GM12878 (cell line): Measurements from ENCODE around the gene NMT1. TPM values are rescaled to one million over a fixed set of nuclear protein-coding genes. Genes with fewer than 3 reads are reported as not detected.
A peak's percentile ranks its signal among the peaks of the same experiment; 100 is the strongest.

Experiments used
- ATAC-seq: fragments of 200-7000 bp; cut with Tn5 transposase; 3 replicates; pipeline ENCODE4 v1.9.1; 2020; ENCODE audit warnings: mild to moderate bottlenecking, moderate library complexity
- BruUV-seq: library from RNA; stranded (reverse); fragments of 400-500 nt; replicated peaks from 2 replicates; lab custom pipeline; 2021; lab: Mats Ljungman, UMichigan
- CTCF ChIA-PET: fragments of 300-600 bp; sonication (Branson Sonifier 250); formaldehyde crosslinking; extraction: SDS; loops from one replicate; lab custom pipeline; 2021; ENCODE audit warnings: inconsistent platforms; lab: Yijun Ruan, JAX
- POLR2A ChIA-PET: fragments of 350-600 bp; formaldehyde crosslinking; extraction: SDS; loops from one replicate; lab custom pipeline; 2021; ENCODE audit warnings: inconsistent platforms; lab: Charles Lee
- RAD21 ChIA-PET: fragments of 300-600 bp; sonication (Branson Sonifier 250); formaldehyde crosslinking; loops from one replicate; lab custom pipeline; 2023; ENCODE audit warnings: antibody characterized with exemption; ENCODE audit not compliant: unreplicated experiment; lab: Charles Lee
- SMC1A ChIA-PET: fragments of 300-600 bp; sonication (Branson Sonifier 250); formaldehyde crosslinking; loops from one replicate; lab custom pipeline; 2023; ENCODE audit not compliant: unreplicated experiment, uncharacterized antibody; lab: Charles Lee
- DNase-seq: peaks from one replicate; pipeline ENCODE4 v3.0.0-alpha.2; 2011; ENCODE audit warnings: low read depth, low spot score
- FAIRE-seq: peaks from 3 replicates; lab custom pipeline; 2011; peaks lifted over from hg19 to GRCh38; lab: Jason Lieb, UNC
- H2AFZ ChIP-seq: 2 replicates; pipeline ENCODE4 v1.6.0; 2011; ENCODE audit warnings: low read depth, low read length, control low read depth; ENCODE audit not compliant: control insufficient read depth
- H3K27ac ChIP-seq: 2 replicates; pipeline ENCODE4 v1.5.1; 2011; ENCODE audit warnings: control low read depth; ENCODE audit not compliant: control insufficient read depth, insufficient read depth
- H3K27me3 ChIP-seq, 2 experiments: replicated peaks in 1 of 2; 2 replicates each; pipeline versions ENCODE4 v1.6.0 to v1.6.1; 2011; ENCODE audit warnings: low read length in 1 of 2; ENCODE audit not compliant: control insufficient read depth in 2 of 2, insufficient read depth in 2 of 2
- H3K36me3 ChIP-seq, 2 experiments: 2 replicates each; pipeline ENCODE4 v1.5.1; 2011; ENCODE audit warnings: low read length in 1 of 2; ENCODE audit not compliant: control insufficient read depth in 2 of 2, insufficient read depth in 2 of 2
- H3K4me1 ChIP-seq: 2 replicates; pipeline ENCODE4 v1.6.1; 2011; ENCODE audit warnings: mild to moderate bottlenecking, low read length, moderate library complexity, mixed read lengths; ENCODE audit not compliant: control insufficient read depth, insufficient read depth
- H3K4me2 ChIP-seq: 2 replicates; pipeline ENCODE4 v1.6.0; 2011; ENCODE audit warnings: control low read depth; ENCODE audit not compliant: control insufficient read depth, insufficient read depth
- H3K4me3 ChIP-seq: fragments of 200-600 bp; sonication (generic); 2 replicates; pipeline ENCODE4 v1.5.1; 2016
- H3K79me2 ChIP-seq: 2 replicates; pipeline ENCODE4 v1.6.0; 2011; ENCODE audit warnings: low read length; ENCODE audit not compliant: control insufficient read depth, insufficient read depth
- H3K9ac ChIP-seq: 2 replicates; pipeline ENCODE4 v1.8.0; 2011; ENCODE audit warnings: low read length, control low read depth, mixed read lengths; ENCODE audit not compliant: control insufficient read depth, insufficient read depth
- H3K9me3 ChIP-seq: replicated peaks from 3 replicates; pipeline ENCODE4 v1.5.1; 2011; ENCODE audit warnings: mild to moderate bottlenecking, low read length; ENCODE audit not compliant: control insufficient read depth, insufficient read depth
- H4K20me1 ChIP-seq: 2 replicates; pipeline ENCODE4 v1.6.0; 2011; ENCODE audit not compliant: control insufficient read depth, insufficient read depth
- BHLHE40 ChIP-seq, 2 experiments: fragments of 450-650 bp in 1 of 2; IDR thresholded peaks; 2 replicates each; pipeline ENCODE4 v1.6.1; 2011 to 2017; ENCODE audit warnings: low read depth in 2 of 2, borderline replicate concordance in 1 of 2, improper control_type of control experiment in 1 of 2, low read length in 1 of 2, mild to moderate bottlenecking in 1 of 2
- CEBPZ ChIP-seq: fragments of 150-350 bp; IDR thresholded peaks from 2 replicates; pipeline ENCODE4 v1.6.1; 2016; ENCODE audit warnings: low read depth, low read length
- E4F1 ChIP-seq: fragments of 450-650 bp; IDR thresholded peaks from 2 replicates; pipeline ENCODE4 v1.6.1; 2018; ENCODE audit warnings: borderline replicate concordance, mild to moderate bottlenecking; ENCODE audit not compliant: partially characterized antibody
- ELK1 ChIP-seq: IDR thresholded peaks from 2 replicates; pipeline ENCODE4 v1.6.1; 2012; ENCODE audit warnings: low read depth, low read length, improper control_type of control experiment
- ESRRA ChIP-seq: IDR thresholded peaks from 2 replicates; pipeline ENCODE4 v1.6.1; 2012; ENCODE audit warnings: mild to moderate bottlenecking, low read length, improper control_type of control experiment
- FOXM1 ChIP-seq: IDR thresholded peaks from 2 replicates; pipeline ENCODE4 v1.6.1; 2012; ENCODE audit warnings: low read depth, mild to moderate bottlenecking, inconsistent platforms, low read length, moderate library complexity
- HDAC6 ChIP-seq: fragments of 200-600 bp; sonication (generic); IDR thresholded peaks from one replicate; pipeline ENCODE4 v1.8.0; 2017; ENCODE audit warnings: antibody characterized with exemption; ENCODE audit not compliant: unreplicated experiment
- JUNB ChIP-seq: IDR thresholded peaks from 2 replicates; pipeline ENCODE4 v1.6.1; 2016; ENCODE audit warnings: antibody characterized with exemption, mild to moderate bottlenecking
- KDM1A ChIP-seq: fragments of 200-600 bp; sonication (generic); IDR thresholded peaks from 2 replicates; pipeline ENCODE4 v1.6.1; 2016; ENCODE audit warnings: borderline replicate concordance
- NBN ChIP-seq: fragments of 450-650 bp; IDR thresholded peaks from 2 replicates; pipeline ENCODE4 v1.6.1; 2016
- NFYA ChIP-seq: IDR thresholded peaks from 2 replicates; pipeline ENCODE4 v1.6.1; 2011; ENCODE audit warnings: low read depth, mild to moderate bottlenecking, low read length, improper control_type of control experiment, borderline replicate concordance
- RFX5 ChIP-seq: IDR thresholded peaks from 2 replicates; pipeline ENCODE4 v1.6.1; 2011; ENCODE audit warnings: low read depth, low read length, improper control_type of control experiment
- SKIL ChIP-seq: fragments of 450-650 bp; IDR thresholded peaks from 2 replicates; pipeline ENCODE4 v1.6.1; 2017; ENCODE audit warnings: mild to moderate bottlenecking, low read depth, inconsistent platforms; ENCODE audit not compliant: poor library complexity, severe bottlenecking
- SMAD5 ChIP-seq: IDR thresholded peaks from 2 replicates; pipeline ENCODE4 v1.6.1; 2016; ENCODE audit warnings: antibody characterized with exemption, low read depth
- YBX1 ChIP-seq: fragments of 450-650 bp; IDR thresholded peaks from 2 replicates; pipeline ENCODE4 v1.6.1; 2016; ENCODE audit warnings: antibody characterized with exemption
- WGBS: methylation state at CpG from one replicate; pipeline ENCODE4 v1.1.6; 2016; ENCODE audit warnings: low lambda C conversion rate; ENCODE audit not compliant: insufficient replicate concordance, insufficient coverage; ENCODE audit errors: missing lambda C conversion rate; 5-methylcytosine and 5-hydroxymethylcytosine counted together
- in situ Hi-C: fragments of 300-500 bp; cut with MboI; formaldehyde crosslinking; loops from 9 replicates; pipeline ENCODE4 v1.14.3; 2018; ENCODE audit warnings: mixed read lengths
- intact Hi-C: fragments of 100-400 bp; cut with micrococcal nuclease; formaldehyde crosslinking; loops from one replicate; pipeline ENCODE4 v1.14.2; 2022; ENCODE audit not compliant: unreplicated experiment
- polyA plus RNA-seq, 11 experiments: library from polyadenylated mRNA; depleted of rRNA in 4 of 11; unstranded in 6 of 11; stranded (reverse) in 5 of 11; fragments of >200 nt; fragmentation: Nextera tagmentation in 4 of 11; fragmentation: Illumina TruSeq in 1 of 11; extraction: Ambion mirVana in 4 of 11; extraction: Trizol in 1 of 11; gene quantifications; 1 replicate in 1 of 11; 2 replicates in 10 of 11; pipeline versions ENCODE4 v1.2.1 to v1.2.3, GENCODE V29; 2011 to 2016; ENCODE audit warnings: inconsistent platforms in 2 of 11, missing spikeins in 2 of 11, low read depth in 1 of 11
- total RNA-seq, 4 experiments: library from RNA; depleted of rRNA in 3 of 4; stranded (reverse); fragments of >200 nt in 3 of 4; fragmentation: Illumina TruSeq in 1 of 4; extraction: Trizol in 1 of 4; gene quantifications; 2 replicates each; pipeline versions ENCODE4 v1.2.1 to v1.2.3, GENCODE V29; 2013 to 2021

NMT1 gene
- total and polyA plus RNA-seq, 10 of the 15 experiments (the other 5 are each of a cell fraction or from before 2014, with no cell fraction given) = 96.7 to 395 (median 222) TPM

- FAIRE-seq (no peak), DNase-seq (no peak), ATAC-seq (no peak)
- Histone ChIP-seq H3K4me3 (peak overlapping the region; percentile 85; the same call in 1 of the 2 replicates), H3K36me3 (no peaks in the 10 kb centered on the region), H3K9ac (no peak overlapping the region), H3K9me3 (no peaks in the 10 kb centered on the region), H4K20me1 (no peaks in the 10 kb centered on the region; the same call in 1 of the 2 replicates), H3K27me3 (no peaks in the 10 kb centered on the region), H3K27ac (no peak overlapping the region), H3K79me2 (peaks cover 38% of the 10 kb centered on the region), H3K4me2 (peak overlapping the region; percentile 96; the same call in 1 of the 2 replicates), H3K4me1 (peaks cover 18% of the 10 kb centered on the region), H2AFZ (no peak overlapping the region)
- ChIA-PET CTCF (interaction anchor here (1.1 to 11.0 kb wide), 3 partner anchors 11 to 52 kb away, joined by 5 to 280 read pairs (median 6); partner anchors contain the start of genes ACBD4 and HEXIM2), POLR2A (interaction anchor here (1.0 kb wide), 1 partner anchor 12 kb away, joined by 7 read pairs; no protein-coding TSS in a partner anchor), SMC1A (interaction anchor here (0.7 to 1.5 kb wide), 3 partner anchors 11 to 96 kb away, joined by 3 to 5 read pairs (median 4); partner anchors contain the start of genes ACBD4 and HEXIM2), RAD21 (interaction anchor here (1.6 kb wide), 1 partner anchor 11 kb away, joined by 4 read pairs; the partner anchor contains the start of gene ACBD4)
- intact Hi-C loops = loop anchor here (5.0 kb wide), 1 partner anchor 156 kb away; no protein-coding TSS in a partner anchor
- BruUV-seq = no TSS peak
- in situ Hi-C loops = no loop called here
- WGBS = 95% methylated on average over 10 of the region's 10 CpGs
- no peak for TF ChIP-seq CEBPZ
- TF ChIP-seq FOXM1 = no peak
- no peak for TF ChIP-seq KDM1A
- TF ChIP-seq ELK1 = no peak
- TF ChIP-seq RFX5 = no peak
- no peak for TF ChIP-seq JUNB
- TF ChIP-seq ESRRA = no peak
- no peak for TF ChIP-seq SKIL
- no peak for TF ChIP-seq HDAC6
- no peak for TF ChIP-seq SMAD5
- TF ChIP-seq NFYA = no peak
- no peak for TF ChIP-seq E4F1
- no peak for TF ChIP-seq BHLHE40 (IDR thresholded peaks at IDR 0.05; ENCODE audit: borderline replicate concordance in 1 of 2, low read depth in 2 of 2, low read length in 1 of 2)
- TF ChIP-seq NBN = no peak
- TF ChIP-seq YBX1 = no peak
These were observed 85.0 kb downstream of the NMT1 start for GRCh38 chr17:45146166-45146565.
